ENCODE data around the gene TMEM114.
A peak's percentile ranks its signal among the peaks of the same experiment; 100 is the strongest.
"Not testable (repeated sequence)": the region's sequence is repeated elsewhere in the genome, so short reads cannot be mapped to it uniquely, and the experiment has no call there.

Gene TMEM114

DNA sequence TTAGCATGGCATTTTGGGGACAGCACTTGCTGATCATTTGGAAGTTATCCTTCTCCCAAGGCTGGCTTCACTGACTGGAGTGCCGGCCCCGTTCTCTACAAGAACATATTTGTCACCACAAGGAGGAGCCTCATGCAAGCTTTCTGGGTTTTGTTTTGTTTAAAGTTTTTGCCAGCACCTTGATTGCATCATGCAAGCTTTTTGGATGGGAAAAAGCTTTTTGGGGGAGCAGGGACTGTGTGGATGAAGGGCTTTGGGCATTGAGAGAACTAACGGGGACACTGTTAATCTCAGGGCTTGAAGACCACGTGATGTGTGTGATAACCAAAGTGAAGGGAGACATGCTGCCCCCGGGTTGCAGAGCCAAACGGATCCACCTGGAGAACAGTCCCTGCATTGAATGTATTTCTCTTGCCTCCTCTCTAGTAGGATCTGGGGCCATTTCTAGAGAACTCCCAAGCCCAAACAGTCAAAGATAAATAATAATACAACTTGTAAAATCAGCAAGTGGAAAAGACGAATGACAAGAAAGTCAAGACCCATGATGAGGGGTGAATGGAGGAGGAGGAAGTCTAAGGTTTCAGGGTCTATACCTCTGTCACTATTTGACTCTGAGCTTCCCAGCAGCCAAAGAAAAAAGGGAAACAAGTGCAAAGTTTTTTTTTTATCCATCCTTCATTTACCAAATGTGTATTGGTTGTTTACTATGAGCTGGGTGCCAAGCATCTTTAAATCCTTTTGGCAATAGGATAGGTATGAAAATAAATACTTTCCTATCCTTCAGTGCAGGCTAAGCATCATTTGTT lies 17.2 kb downstream of the TMEM114 start:
- no peak for FAIRE-seq

DNA sequence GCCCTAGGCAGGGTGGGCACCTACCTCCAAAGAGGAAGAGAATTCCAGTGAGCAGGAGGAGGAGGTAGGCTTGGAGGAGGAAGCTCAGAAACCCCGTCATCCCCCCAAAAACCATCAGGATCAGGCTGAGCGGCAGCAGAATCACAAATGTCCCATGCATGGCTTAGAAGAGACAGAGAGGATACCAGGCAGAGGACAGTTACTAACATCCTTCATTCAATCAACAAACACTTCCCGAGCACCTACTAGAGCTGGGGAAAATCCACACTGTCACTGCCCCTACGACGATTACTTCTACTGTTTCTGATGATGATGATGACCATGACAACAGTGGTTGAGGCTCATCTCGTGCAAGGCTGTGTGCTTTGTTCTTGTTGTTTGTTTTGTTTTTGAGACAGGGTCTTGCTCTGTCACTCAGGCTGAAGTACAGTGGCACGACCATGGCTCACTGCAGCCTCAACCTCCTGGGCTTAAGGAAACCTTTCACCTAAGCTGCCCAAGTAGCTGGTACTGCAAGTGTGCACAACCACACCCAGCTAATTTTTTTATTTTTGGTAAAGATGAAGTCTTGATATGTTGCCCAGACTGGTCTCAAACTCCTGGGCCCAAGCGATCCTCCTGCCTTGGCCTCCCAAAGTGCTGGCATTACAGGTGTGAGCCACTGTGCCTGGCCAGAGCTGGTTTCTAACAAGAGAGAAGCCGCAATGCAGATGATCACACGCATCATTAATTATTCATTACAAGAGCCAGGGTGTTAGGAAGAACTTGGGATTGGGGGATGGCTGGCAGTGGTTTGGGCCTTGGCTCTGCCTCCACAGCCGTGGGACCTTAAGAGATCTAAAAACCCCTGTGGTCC lies 18.0 kb downstream of the TMEM114 start:
- no peak for FAIRE-seq

DNA sequence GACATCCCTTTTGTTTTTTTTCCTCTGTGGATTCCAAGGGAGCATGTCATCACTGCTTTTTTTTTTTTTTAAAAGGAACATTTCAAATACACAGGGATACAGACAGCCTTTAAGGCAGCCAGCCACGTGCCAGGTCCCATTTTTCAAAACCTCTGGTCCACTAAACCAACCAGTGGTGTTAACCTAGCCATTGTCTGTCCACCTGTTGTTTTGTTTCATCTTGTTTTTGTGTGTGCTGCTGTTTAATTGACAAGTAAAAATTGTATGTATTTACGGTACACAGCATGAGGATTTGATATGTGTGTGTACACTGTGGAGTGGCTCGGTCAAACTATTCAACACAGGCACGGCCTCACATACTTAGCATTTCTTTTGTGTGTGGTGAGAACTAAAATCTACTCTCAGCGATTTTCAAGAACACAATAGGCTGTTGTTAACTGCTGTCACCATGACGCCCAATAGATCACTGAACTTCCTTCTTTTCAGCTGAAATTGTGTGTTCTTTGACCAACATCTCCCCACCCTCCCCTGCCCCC lies 19.2 kb downstream of the TMEM114 start:
- no peak for FAIRE-seq

DNA sequence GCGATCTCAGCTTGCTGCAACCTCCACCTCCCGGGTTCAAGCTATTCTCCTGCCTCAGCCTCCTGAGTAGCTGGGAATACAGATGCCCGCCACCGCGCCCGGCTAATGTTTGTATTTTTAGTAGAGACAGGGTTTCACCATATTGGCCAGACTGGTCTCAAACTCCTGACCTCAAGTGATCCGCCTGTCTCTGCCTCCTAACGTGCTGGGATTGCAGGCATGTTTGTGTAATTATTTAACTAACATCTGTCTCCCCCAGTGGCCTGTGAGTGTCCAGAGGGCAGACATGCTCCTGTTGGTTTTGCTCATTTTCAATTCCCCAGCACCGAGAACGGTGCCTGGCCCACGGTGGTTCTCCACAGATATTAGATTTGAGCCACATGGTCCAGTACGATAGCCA lies 19.9 kb downstream of the TMEM114 start:
- FAIRE-seq, result not testable (repeated sequence)

DNA sequence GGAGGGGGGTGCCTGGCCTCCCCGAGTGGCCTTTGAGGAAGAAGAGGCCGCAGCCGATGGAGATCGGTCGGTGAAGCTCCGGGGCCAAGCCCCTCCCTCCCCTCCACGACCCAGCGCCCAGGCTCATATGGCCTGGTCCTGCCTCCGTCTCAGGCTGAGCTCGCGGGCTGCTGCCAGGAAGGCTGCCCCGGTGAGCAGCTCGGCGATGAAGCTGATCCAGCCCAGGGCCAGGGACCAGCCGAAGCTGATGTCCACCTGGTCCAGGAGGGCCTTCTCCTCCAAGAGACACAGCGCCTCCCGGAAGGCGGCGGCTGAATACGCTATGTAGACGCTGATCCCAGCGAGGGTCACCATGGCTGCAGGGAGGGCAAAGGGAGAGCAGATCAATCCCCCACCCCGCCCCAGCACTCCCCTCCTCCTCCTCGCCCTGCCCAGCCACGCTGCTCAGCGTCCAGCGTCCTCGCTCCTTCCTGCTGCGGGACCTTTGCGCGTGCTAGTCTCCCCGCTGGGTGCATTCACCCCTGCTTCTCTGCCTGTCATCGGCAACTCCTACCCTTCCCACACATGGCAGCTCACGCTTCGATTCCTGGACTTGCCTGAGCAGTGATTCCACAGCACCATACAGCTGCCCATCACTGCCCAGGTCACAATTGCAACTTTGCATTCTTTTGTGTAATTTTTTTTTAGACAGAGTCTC lies 20.5 kb downstream of the TMEM114 start:
- no peak for FAIRE-seq

DNA sequence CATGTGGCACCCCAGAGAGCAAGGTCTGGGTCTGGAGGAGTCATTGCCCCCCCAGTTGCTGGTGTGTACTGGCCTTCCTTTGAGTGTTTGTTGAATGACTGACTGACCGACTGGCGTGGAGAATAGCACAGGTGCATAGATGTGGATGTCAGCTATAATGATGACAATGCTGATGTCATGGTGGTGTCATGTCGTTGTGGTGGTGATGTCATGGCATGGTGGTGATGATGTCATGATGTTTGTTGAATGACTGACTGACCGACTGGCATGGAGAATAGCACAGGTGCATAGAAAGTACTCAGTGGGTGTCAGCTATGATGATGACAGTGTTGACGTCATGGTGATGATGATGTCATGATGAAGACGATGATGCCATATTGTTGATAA lies 22.1 kb downstream of the TMEM114 start:
- FAIRE-seq, result no peak

DNA sequence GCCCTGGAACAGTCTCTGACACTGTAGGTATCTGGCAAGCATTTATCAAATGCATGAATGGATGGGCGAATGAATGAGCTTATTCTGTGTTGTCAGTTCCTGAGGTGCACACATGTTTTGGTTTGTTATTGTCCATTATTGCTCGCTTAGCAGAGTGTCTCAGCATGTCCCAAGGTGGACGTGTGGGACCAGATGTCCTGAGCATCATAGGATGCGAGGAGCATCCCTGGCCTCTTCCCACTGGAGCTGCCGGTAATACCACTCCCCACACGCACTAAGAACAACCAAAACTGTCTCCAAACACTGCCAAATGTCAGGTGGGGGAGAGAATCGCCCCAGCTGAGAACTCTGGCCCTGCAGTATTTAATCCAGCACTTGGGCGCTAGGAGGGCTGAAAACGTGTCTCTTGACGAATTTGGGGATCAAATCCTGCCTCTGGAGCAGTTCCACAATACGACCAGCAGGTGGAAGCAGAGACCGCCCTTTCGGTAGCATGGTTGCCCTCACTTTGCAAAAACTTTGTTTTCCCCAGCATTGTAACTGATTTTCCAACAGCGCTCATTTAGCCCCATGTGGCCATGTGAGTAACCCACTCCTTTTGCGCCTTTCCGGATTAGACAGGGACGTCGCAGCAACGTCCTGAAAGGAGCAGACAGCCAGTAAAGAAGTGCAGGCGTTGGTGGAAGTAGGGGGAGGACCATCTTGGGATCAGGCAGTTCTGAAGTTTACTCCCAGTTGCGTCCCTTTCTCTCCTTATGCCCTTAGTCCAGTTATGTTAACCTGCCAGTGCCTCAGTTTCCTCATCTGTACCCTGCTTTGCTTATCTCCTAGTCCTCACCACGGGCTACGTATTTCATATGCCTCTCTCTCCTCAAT lies 22.7 kb downstream of the TMEM114 start:
- FAIRE-seq, result peak; percentile 21

GRCh38 chr16:8565498-8565897 lies 24.8 kb downstream of the TMEM114 start:
- no peak for FAIRE-seq

GRCh38 chr16:8564934-8565345 lies 25.4 kb downstream of the TMEM114 start:
- no peak for FAIRE-seq

DNA sequence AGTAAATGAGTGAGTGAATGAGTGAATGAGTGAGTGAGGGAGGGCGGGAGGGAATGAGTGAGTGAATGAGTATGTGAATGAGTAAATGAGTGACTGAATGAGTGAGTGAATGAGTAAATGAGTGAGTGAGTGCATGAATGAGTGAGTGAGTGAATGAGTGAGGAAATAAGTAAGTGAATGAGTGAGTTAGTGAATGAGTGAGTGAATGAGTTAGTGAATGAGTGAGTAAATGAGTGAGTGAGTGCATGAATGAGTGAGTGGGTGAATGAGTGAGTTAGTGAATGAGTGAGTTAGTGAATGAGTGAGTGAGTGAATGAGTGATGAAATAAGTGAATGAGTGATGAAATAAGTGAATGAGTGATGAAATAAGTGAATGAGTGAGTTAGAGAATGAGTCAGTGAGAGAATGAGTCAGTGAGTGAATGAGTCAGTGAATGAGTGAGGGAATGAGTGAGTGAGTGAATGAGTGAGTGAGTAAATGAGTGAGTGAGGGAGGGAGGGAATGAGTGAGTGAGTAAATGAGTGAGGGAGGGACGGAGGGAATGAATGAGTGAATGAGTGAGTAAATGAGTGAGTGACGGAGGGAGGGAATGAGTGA lies 26.3 kb downstream of the TMEM114 start:
- FAIRE-seq, result not testable (repeated sequence)

DNA sequence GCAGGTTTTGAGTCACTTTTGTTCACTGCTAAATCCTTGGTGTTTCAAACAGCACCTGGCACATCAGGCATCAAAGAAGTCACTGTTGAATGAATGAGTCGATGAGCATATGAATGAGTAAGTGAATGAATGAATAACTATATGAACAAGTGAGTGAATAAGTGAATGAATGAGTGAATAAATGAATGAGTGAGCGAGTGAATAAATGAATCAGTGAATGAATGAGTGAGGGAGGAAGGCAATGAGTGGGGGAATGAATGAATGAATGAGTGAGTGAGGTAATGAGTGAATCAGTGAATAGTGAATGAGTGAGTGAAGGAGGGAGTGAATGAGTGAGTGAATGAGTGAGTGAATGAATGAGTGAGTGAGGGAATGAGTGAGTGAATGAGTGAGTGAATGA lies 28.8 kb downstream of the TMEM114 start:
- FAIRE-seq, result no peak

- FAIRE-seq, result no peak
Observed at GRCh38 chr16:8555400-8555799, 34.9 kb downstream of the TMEM114 start.

- FAIRE-seq, result no peak
Observed at GRCh38 chr16:8554881-8555280, 35.4 kb downstream of the TMEM114 start.

DNA sequence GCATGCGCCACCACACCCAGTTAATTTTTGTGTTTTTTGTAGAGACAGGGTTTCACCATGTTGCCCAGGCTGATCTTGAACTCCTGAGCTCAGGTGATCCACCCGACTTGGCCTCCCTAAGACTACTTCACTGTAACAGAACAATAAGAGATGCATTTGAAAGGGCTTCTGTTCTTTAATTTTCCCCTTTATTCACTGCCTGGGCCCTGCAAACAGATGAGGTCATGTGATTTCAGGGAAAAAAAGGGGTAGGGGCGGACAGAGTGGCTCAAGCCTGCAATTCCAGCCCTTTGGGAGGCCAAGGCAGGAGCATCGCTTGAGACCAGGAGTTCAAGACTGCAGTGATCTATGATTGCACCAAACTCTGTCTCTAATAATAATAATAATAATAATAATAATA lies 36.3 kb downstream of the TMEM114 start:
- FAIRE-seq, result no peak

DNA sequence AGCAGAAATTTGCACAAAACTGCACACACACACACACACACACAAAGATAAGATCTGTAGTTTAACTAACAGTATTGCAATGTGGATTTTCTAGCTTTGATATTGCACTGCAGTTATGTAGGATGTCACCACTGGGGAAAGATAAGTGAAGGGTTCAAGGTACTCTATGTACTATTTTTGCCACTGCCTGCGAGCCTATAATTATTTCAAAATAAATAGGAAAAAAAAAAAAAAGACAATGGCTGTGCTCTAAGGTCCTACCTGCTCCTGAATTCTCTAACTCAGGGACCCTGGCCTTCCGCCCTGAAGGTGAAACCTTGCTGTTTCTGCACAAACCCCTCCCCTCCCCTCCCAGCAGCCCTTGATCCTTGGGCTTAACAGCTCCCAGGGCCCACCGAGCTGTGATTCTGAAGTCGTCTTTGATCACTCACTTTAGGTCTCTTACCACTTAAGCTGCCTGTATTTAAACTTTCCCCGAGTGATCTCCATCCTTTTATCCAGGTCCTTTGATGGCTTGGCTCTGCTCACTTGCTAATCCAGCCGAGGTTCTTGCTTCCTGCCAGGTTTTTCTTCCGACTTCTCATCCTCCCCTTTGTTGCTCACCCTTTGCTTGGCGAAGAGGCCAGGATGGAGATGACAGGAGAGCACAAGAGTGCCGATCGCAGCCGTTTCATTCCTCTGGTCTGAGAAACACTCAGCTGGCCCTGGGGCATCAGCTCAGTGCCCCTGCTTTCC lies 37.7 kb downstream of the TMEM114 start:
- no peak for FAIRE-seq

GRCh38 chr16:8551388-8552332 lies 38.7 kb downstream of the TMEM114 start:
- no peak for FAIRE-seq

DNA sequence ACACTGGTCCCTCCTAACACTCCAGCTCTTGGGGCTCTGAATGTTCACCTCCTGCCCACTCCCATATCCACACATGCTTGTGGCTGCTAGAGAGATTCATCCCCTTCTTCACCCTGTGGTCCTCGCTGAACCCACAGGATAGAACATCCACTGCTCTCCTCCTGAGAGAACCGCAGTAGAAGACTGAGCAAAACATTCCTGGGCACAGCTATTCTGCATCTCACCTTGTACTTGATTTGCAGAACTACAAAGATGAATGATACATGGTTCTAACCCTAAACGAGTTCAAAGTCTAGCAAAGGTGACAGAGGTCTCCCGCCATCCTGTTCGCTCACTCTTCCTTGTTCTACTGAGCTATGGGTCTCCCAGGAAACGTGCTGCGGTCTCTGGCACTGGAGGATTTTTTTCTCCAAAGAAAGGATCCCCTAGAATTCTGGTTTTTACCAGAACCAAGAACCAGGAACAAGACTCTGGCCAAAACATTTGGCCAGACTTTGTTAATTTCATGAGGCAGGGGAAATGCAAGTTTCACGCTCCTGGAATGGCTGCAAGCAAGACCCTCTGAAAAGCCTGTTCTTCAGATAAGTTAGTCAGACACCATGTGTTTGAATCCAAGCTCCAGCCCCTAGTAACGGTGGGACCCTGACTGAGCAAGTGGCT lies 39.5 kb downstream of the TMEM114 start:
- FAIRE-seq, result no peak

- no peak for FAIRE-seq
Observed at GRCh38 chr16:8549843-8550412, 40.4 kb downstream of the TMEM114 start.

DNA sequence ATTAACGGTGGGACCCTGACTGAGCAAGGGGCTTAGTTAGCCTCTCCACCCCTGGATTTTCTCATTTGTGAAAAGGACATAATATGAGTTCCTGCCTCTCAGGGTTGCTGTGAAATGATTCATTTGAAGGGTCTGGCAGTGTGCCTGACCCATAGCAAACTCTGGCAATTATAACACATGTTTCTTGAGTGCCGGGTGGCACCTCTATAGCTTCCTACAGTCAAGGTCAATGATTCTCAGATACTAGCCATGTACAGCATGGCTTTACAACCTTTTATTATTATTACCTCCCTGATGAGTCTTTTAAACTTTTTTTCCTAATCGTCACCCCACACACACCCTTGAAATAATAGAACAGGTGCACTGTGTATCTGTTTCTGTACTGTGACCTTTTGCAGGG lies 42.1 kb downstream of the TMEM114 start:
- no peak for FAIRE-seq

Measured in A204.1 (cell line).